ENCODE results near the gene KIF3B.

The KIF3B gene

DNA sequence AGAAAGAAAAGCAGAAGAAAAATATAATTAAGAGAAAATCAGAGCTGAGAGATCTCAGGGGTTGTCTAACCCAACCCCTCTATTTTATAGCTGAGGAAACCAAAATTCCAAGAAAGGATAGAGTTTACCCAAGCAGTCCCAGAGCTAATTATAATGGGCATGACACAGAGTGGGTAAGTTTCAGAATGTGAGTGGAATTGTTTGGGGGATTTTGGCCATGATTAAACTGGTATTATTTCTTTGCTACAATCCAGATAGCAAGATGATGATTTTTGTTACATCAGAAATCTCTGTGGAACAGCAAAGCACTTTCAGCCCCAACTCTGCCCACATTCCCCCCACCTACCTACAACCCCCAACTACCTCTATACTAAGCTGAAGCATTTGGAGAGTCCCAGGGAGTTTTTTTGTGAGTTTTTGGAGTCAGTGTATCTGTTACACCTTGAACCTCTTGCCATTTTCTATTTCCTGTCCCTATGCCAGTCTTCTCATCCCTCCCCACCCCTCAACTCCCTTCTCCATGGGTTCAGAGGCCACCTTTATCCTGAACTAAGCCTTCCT lies 45.0 kb upstream of the KIF3B start:
- Histone ChIP-seq H3K9me3 (replicated peaks; ENCODE audit: insufficient read depth, low read length) (no peaks in the 10 kb centered on the region), H3K4me2 (ENCODE audit: low read depth, low read length) (peak overlapping the region; percentile 33), H4K20me1 (ENCODE audit: insufficient read depth, low read length) (no peaks in the 10 kb centered on the region), H3K79me2 (ENCODE audit: low read length) (no peaks in the 10 kb centered on the region), H3K4me3 (ENCODE audit: low read length) (no peak overlapping the region), H3F3A (ENCODE audit: insufficient read depth, low read length) (peaks cover 15% of the 10 kb centered on the region), H3K27me3 (replicated peaks; ENCODE audit: insufficient read depth, low read length) (no peaks in the 10 kb centered on the region), H2AFZ (ENCODE audit: low read length) (no peak overlapping the region), H3K9ac (ENCODE audit: low read length) (no peak overlapping the region), H3K36me3 (replicated peaks; ENCODE audit: insufficient read depth, low read length) (no peaks in the 10 kb centered on the region), H3K27ac (ENCODE audit: low read length) (peak overlapping the region; percentile 48; the same call in 1 of the 2 replicates), H3K9me2 (replicated peaks; ENCODE audit: insufficient read depth, low read length) (no peaks in the 10 kb centered on the region), H3K4me1 (ENCODE audit: low read length) (peaks cover 13% of the 10 kb centered on the region)
- no peak for DNase-seq
- TF ChIP-seq, protein P1, sequence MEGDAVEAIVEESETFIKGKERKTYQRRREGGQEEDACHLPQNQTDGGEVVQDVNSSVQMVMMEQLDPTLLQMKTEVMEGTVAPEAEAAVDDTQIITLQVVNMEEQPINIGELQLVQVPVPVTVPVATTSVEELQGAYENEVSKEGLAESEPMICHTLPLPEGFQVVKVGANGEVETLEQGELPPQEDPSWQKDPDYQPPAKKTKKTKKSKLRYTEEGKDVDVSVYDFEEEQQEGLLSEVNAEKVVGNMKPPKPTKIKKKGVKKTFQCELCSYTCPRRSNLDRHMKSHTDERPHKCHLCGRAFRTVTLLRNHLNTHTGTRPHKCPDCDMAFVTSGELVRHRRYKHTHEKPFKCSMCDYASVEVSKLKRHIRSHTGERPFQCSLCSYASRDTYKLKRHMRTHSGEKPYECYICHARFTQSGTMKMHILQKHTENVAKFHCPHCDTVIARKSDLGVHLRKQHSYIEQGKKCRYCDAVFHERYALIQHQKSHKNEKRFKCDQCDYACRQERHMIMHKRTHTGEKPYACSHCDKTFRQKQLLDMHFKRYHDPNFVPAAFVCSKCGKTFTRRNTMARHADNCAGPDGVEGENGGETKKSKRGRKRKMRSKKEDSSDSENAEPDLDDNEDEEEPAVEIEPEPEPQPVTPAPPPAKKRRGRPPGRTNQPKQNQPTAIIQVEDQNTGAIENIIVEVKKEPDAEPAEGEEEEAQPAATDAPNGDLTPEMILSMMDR (IDR thresholded peaks at IDR 0.05; ENCODE audit: low read length): no peak
- no peak for TF ChIP-seq EZH2 (optimal IDR thresholded peaks at IDR 0.05; ENCODE audit: low read depth, low read length)
- TF ChIP-seq EZH2phosphoT487 (IDR thresholded peaks at IDR 0.05; ENCODE audit: low read length): no peak

DNA sequence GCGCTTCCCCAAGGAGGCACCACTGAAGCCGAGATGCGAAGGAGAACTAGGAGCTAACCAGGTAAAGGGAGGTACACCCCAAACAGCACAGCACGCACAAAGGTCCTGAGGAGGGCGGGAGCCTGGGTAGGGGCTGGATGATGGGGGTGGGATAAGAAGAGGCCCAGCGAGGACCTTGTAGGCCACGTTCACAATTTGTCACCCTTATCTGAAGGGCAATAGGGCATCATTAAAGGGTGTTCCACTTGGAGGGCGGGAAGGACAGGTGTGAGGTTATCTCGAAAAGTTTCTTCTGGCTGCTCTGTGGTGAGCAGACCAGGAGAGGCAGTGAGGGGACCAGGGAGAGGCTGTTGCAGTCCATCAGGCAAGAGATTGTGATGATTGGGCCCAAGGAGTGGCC lies 44.2 kb upstream of the KIF3B start:
- Histone ChIP-seq H3K27ac (ENCODE audit: low read length) (no peak overlapping the region), H3K27me3 (replicated peaks; ENCODE audit: insufficient read depth, low read length) (no peaks in the 10 kb centered on the region), H3K4me3 (ENCODE audit: low read length) (no peak overlapping the region), H3K4me1 (ENCODE audit: low read length) (peaks cover 13% of the 10 kb centered on the region), H3F3A (ENCODE audit: insufficient read depth, low read length) (peaks cover 15% of the 10 kb centered on the region), H2AFZ (ENCODE audit: low read length) (no peak overlapping the region), H4K20me1 (ENCODE audit: insufficient read depth, low read length) (no peaks in the 10 kb centered on the region), H3K9ac (ENCODE audit: low read length) (no peak overlapping the region), H3K79me2 (ENCODE audit: low read length) (no peaks in the 10 kb centered on the region), H3K9me2 (replicated peaks; ENCODE audit: insufficient read depth, low read length) (no peaks in the 10 kb centered on the region), H3K36me3 (replicated peaks; ENCODE audit: insufficient read depth, low read length) (no peaks in the 10 kb centered on the region), H3K4me2 (ENCODE audit: low read depth, low read length) (no peak overlapping the region), H3K9me3 (replicated peaks; ENCODE audit: insufficient read depth, low read length) (no peaks in the 10 kb centered on the region)
- TF ChIP-seq EZH2 (optimal IDR thresholded peaks at IDR 0.05; ENCODE audit: low read depth, low read length) (no peak), EZH2phosphoT487 (IDR thresholded peaks at IDR 0.05; ENCODE audit: low read length) (no peak)
- no peak for DNase-seq

DNA sequence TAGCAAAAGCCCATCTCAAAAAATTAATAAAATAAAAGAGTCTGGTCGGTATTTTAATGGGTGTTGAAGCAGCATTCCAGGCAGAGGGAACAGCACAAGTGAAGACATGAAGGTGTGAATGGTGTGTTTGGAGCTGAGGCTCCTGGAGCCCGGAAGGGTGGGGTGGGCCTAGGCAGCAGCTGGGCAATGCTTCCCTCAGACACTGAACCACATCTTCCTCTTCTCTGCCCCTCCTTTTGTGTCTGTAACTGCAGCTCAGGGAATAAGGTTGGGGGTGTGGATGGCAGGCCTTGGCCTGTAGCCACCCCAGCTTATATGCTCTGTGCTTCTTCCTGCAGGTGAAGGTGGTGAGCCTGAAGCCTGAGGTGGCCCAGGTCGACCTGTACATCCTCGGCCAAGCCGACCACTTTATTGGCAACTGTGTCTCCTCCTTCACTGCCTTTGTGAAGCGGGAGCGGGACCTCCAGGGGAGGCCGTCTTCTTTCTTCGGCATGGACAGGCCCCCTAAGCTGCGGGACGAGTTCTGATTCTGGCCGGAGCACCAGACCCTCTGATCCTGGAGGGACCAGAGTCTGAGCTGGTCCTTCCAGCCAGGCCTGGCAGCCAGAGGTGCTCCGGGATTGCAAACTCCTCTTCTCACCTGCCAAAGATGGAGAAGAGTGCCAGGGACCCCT lies 43.2 kb upstream of the KIF3B start:
- no peaks in the 10 kb centered on the region for H3K36me3 ChIP-seq (replicated peaks; ENCODE audit: insufficient read depth, low read length)
- peaks cover 15% of the 10 kb centered on the region for H3F3A ChIP-seq (ENCODE audit: insufficient read depth, low read length)
- no peaks in the 10 kb centered on the region for H3K9me2 ChIP-seq (replicated peaks; ENCODE audit: insufficient read depth, low read length)
- no peak overlapping the region for H3K9ac ChIP-seq (ENCODE audit: low read length)
- H3K79me2 ChIP-seq (ENCODE audit: low read length): no peaks in the 10 kb centered on the region
- H3K27me3 ChIP-seq (replicated peaks; ENCODE audit: insufficient read depth, low read length): no peaks in the 10 kb centered on the region
- DNase-seq: no peak
- peaks cover 13% of the 10 kb centered on the region for H3K4me1 ChIP-seq (ENCODE audit: low read length)
- no peak overlapping the region for H2AFZ ChIP-seq (ENCODE audit: low read length)
- H3K27ac ChIP-seq (ENCODE audit: low read length): no peak overlapping the region
- no peaks in the 10 kb centered on the region for H4K20me1 ChIP-seq (ENCODE audit: insufficient read depth, low read length)
- no peak overlapping the region for H3K4me3 ChIP-seq (ENCODE audit: low read length)
- no peak overlapping the region for H3K4me2 ChIP-seq (ENCODE audit: low read depth, low read length)
- TF ChIP-seq, protein P1 (IDR thresholded peaks at IDR 0.05; ENCODE audit: low read length): no peak
- TF ChIP-seq EZH2 (optimal IDR thresholded peaks at IDR 0.05; ENCODE audit: low read depth, low read length) (no peak), EZH2phosphoT487 (IDR thresholded peaks at IDR 0.05; ENCODE audit: low read length) (no peak)
- H3K9me3 ChIP-seq (replicated peaks; ENCODE audit: insufficient read depth, low read length): no peaks in the 10 kb centered on the region
